Left lung (tissue), 10 donors: Measurements from ENCODE around the gene IDNK. TPM values are rescaled to one million over a fixed set of nuclear protein-coding genes. Genes with fewer than 3 reads are reported as not detected.

Experiments used
- ATAC-seq: fragments of 200-7000 bp; cut with Tn5 transposase; one replicate; pipeline ENCODE4 v1.9.1; 2020; ENCODE audit warnings: moderate library complexity
- DNase-seq, 4 donors: peaks; one replicate each; pipeline ENCODE4 v3.0.0-alpha.2; 2013 to 2020
- H3K27ac ChIP-seq, 2 donors: fragments of 200-600 bp; sonication (generic) in 1 of 2; one replicate each; pipeline versions ENCODE4 v1.5.0 to v1.8.0; 2020 to 2021
- H3K27me3 ChIP-seq, 2 donors: fragments of 200-600 bp; sonication (generic) in 1 of 2; one replicate each; pipeline versions ENCODE4 v1.5.0 to v1.8.0; 2020 to 2021
- H3K36me3 ChIP-seq, 2 donors: fragments of 200-600 bp; sonication (generic) in 1 of 2; one replicate each; pipeline versions ENCODE4 v1.5.0 to v1.8.0; 2020 to 2021
- H3K4me1 ChIP-seq, 2 donors: fragments of 200-600 bp; one replicate each; pipeline ENCODE4 v1.8.0; 2021
- H3K4me3 ChIP-seq, 2 donors: fragments of 200-600 bp; sonication (generic) in 1 of 2; one replicate each; pipeline versions ENCODE4 v1.5.0 to v1.8.0; 2020 to 2021; ENCODE audit warnings: mild to moderate bottlenecking in 1 of 2
- H3K9me3 ChIP-seq, 2 donors: fragments of 200-600 bp; sonication (generic) in 1 of 2; one replicate each; pipeline versions ENCODE4 v1.5.0 to v1.8.0; 2020 to 2021
- intact Hi-C, 2 donors: fragments of 100-400 bp; cut with DNase I; formaldehyde crosslinking; loops; one replicate each; pipeline versions ENCODE4 v1.11.2 to v1.14.2; 2022
- polyA plus RNA-seq, 6 donors: library from polyadenylated mRNA; unstranded; fragments of 120-200 nt; gene quantifications; one replicate each; pipeline ENCODE4 v1.2.1, GENCODE V29; 2013; ENCODE audit not compliant: insufficient read length in 6 of 6
- total RNA-seq, 2 donors: library from RNA; stranded (reverse); fragmentation: NEBNext Ultra II Directional; extraction: Animal tissue kit (Norgen Biotek cat#: 25700); gene quantifications; one replicate each; pipeline ENCODE4 v1.2.1, GENCODE V29; 2021
- TF ChIP-seq, protein P1 (sequence below), 2 donors: fragments of 200-600 bp; sonication (generic) in 1 of 2; IDR thresholded peaks; one replicate each; pipeline versions ENCODE4 v1.5.0 to v1.8.0; 2021; ENCODE audit warnings: antibody characterized with exemption in 2 of 2
- donor health status: DM: no; HTN: yes; CAD: no.
- donor health status: DM: no; HTN: no; CAD: no.

Gene IDNK
- total and polyA plus RNA-seq, 8 donors: 3.7 to 7.5 (median 5.3) TPM

DNA sequence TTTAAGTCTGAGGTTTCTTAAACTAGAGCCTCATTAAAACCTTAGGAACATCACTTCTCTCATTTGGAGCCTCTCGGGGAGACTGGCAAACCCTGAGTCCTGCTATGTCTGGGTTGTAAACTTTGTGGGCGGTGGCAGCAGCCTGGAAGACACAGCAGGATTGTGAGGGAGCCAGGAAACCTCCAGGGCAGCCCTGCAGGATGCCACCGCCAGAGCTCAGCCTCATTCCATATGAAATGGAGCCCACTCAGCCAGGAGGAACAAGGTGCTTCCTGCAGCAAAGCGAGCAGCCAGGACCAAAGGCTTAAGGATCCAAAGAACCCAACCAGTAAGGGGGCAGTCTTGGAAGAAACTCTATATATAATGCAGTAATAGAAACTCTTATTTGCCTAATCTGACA, 37.9 kb upstream of the IDNK start:
- Histone ChIP-seq H3K27me3 (no peaks in the 10 kb centered on the region), H3K9me3 (no peaks in the 10 kb centered on the region), H3K36me3 (no peaks in the 10 kb centered on the region), H3K4me3 (no peak overlapping the region), H3K27ac (no peak overlapping the region), H3K4me1 (no peaks in the 10 kb centered on the region)
- TF ChIP-seq, protein P1, sequence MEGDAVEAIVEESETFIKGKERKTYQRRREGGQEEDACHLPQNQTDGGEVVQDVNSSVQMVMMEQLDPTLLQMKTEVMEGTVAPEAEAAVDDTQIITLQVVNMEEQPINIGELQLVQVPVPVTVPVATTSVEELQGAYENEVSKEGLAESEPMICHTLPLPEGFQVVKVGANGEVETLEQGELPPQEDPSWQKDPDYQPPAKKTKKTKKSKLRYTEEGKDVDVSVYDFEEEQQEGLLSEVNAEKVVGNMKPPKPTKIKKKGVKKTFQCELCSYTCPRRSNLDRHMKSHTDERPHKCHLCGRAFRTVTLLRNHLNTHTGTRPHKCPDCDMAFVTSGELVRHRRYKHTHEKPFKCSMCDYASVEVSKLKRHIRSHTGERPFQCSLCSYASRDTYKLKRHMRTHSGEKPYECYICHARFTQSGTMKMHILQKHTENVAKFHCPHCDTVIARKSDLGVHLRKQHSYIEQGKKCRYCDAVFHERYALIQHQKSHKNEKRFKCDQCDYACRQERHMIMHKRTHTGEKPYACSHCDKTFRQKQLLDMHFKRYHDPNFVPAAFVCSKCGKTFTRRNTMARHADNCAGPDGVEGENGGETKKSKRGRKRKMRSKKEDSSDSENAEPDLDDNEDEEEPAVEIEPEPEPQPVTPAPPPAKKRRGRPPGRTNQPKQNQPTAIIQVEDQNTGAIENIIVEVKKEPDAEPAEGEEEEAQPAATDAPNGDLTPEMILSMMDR (IDR thresholded peaks at IDR 0.05): no peak
- ATAC-seq: no peak
- no peak for DNase-seq
- intact Hi-C loops: no loop called here

GRCh38 chr9:83588256-83588655, 34.7 kb upstream of the IDNK start:
- Histone ChIP-seq H3K27me3 (no peaks in the 10 kb centered on the region), H3K4me3 (no peak overlapping the region), H3K9me3 (no peaks in the 10 kb centered on the region), H3K36me3 (no peaks in the 10 kb centered on the region), H3K4me1 (no peaks in the 10 kb centered on the region), H3K27ac (no peak overlapping the region)
- intact Hi-C loops: no loop called here
- TF ChIP-seq, protein P1 (IDR thresholded peaks at IDR 0.05): no peak
- ATAC-seq: no peak
- no peak for DNase-seq

- DNase-seq: peak in 2 of 4 donors; percentile 13 to 14
- Histone ChIP-seq H3K4me3 (no peak overlapping the region), H3K36me3 (no peaks in the 10 kb centered on the region), H3K27me3 (no peaks in the 10 kb centered on the region), H3K27ac (no peak overlapping the region), H3K4me1 (peaks cover 0 to 13% of the 10 kb centered on the region in 2 donors), H3K9me3 (no peaks in the 10 kb centered on the region)
- TF ChIP-seq, protein P1 (IDR thresholded peaks at IDR 0.05): peak; percentile 67 to 69
- intact Hi-C loops: no loop called here
- peak; percentile 47 for ATAC-seq
Observed at GRCh38 chr9:83596899-83597504, 25.9 kb upstream of the IDNK start.

DNA sequence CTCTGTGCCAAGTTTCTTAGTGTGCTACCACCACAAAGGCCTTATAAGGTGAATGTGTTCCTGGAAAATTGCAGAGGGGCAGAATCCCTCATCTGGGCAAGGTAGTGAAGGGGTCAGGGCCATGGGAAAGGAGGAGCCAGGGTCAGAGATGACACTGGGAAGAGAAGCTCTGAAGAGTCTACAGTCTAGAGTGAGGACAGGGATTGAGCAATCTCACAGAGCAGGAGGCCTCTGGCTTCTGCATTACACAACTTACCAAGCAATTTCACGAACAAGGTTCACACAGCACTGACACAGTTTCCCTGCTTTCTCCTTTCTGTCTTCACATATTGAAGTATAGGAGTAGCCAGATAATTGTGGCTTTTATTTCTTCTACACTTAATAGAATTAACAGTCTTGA, 24.5 kb upstream of the IDNK start:
- DNase-seq (no peak), ATAC-seq (peak; percentile 74)
- no peak overlapping the region for H3K4me3 ChIP-seq
- intact Hi-C loops: no loop called here
- no peaks in the 10 kb centered on the region for H3K36me3 ChIP-seq
- no peaks in the 10 kb centered on the region for H3K27me3 ChIP-seq
- H3K27ac ChIP-seq: no peak overlapping the region
- H3K4me1 ChIP-seq: peaks cover 0 to 13% of the 10 kb centered on the region in 2 donors
- no peaks in the 10 kb centered on the region for H3K9me3 ChIP-seq
- TF ChIP-seq, protein P1 (IDR thresholded peaks at IDR 0.05): no peak

DNA sequence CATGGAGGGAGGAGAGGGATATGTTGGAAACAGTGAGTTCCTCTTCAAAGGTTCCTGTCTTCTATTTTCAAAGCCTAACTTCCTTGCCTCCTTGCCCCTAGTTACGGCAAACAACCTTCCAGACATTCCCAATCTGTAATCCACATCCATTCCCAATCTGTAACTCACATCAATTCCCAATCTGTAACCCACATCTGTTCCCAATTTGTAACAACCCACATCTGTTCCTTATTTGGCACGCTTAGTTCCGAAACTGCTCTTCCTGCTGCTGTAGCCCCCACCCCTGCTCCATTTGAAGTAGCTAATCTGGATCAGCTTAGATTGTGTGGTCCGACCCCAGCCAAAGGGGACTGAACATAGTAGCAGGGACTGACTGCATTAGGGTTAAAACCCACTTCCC, 23.9 kb upstream of the IDNK start:
- no peak for ATAC-seq
- intact Hi-C loops: no loop called here

More for the DNA sequence above, 23.9 kb upstream of the IDNK start:
- Histone ChIP-seq H3K4me1 (peaks cover 0 to 13% of the 10 kb centered on the region in 2 donors), H3K27ac (no peak overlapping the region), H3K36me3 (no peaks in the 10 kb centered on the region), H3K27me3 (no peaks in the 10 kb centered on the region), H3K4me3 (no peak overlapping the region), H3K9me3 (no peaks in the 10 kb centered on the region)
- TF ChIP-seq, protein P1 (IDR thresholded peaks at IDR 0.05): no peak
- DNase-seq: no peak
